ENCODE results near the gene CRHBP. TPM values are rescaled to one million over a fixed set of nuclear protein-coding genes. Genes with fewer than 3 reads are reported as not detected.

CRHBP gene
- total RNA-seq, 6 experiments from 2014 or later, result not detected

GRCh38 chr5:77016962-77017361, 64.1 kb downstream of the CRHBP start:
- no peak overlapping the region for H3K4me3 Mint-ChIP-seq
- H3K9me3 Mint-ChIP-seq, result no peaks in the 10 kb centered on the region
- DNase-seq, result no peak
- peaks cover 6% of the 10 kb centered on the region; the same call in 1 of the 2 replicates for H3K4me1 Mint-ChIP-seq (ENCODE audit: low read depth)
- no peaks in the 10 kb centered on the region for H3K36me3 Mint-ChIP-seq (ENCODE audit: low read depth)
- no peak for TF ChIP-seq CTCF (IDR thresholded peaks at IDR 0.05)
- H3K27me3 Mint-ChIP-seq (ENCODE audit: insufficient read depth), result no peaks in the 10 kb centered on the region; the same call in none of the 2 replicates
- no peak overlapping the region for H3K27ac Mint-ChIP-seq

GRCh38 chr5:77017668-77018067, 64.8 kb downstream of the CRHBP start:
- Mint-ChIP-seq H3K4me1 (ENCODE audit: low read depth) (peaks cover 6% of the 10 kb centered on the region; the same call in 1 of the 2 replicates), H3K27ac (no peak overlapping the region), H3K27me3 (ENCODE audit: insufficient read depth) (no peaks in the 10 kb centered on the region; the same call in none of the 2 replicates), H3K9me3 (no peaks in the 10 kb centered on the region), H3K36me3 (ENCODE audit: low read depth) (no peaks in the 10 kb centered on the region), H3K4me3 (no peak overlapping the region)
- no peak for TF ChIP-seq CTCF (IDR thresholded peaks at IDR 0.05)
- no peak for DNase-seq

Other genes starting within 250 kb of the CRHBP start
- gene F2R, start 236.9 kb upstream of the CRHBP start, total RNA-seq (2021; fragmentation: NEBNext Ultra II Directional; extraction: Animal tissue kit (Norgen Biotek cat#: 25700)), result 10 to 100 TPM; 47.0 to 73.5 (median 65.5) TPM
- gene F2RL1, start 134.0 kb upstream of the CRHBP start, total RNA-seq (2021; fragmentation: NEBNext Ultra II Directional; extraction: Animal tissue kit (Norgen Biotek cat#: 25700)), result 1 to 10 TPM; 2.9 to 6.4 (median 6.0) TPM
- gene S100Z, start 103.0 kb upstream of the CRHBP start, total RNA-seq (2021; fragmentation: NEBNext Ultra II Directional; extraction: Animal tissue kit (Norgen Biotek cat#: 25700)), result not detected
- 10 to 100 TPM; 19.7 to 23.0 (median 20.5) TPM for gene AGGF1, start 77.4 kb downstream of the CRHBP start, total RNA-seq (2021; fragmentation: NEBNext Ultra II Directional; extraction: Animal tissue kit (Norgen Biotek cat#: 25700))
- gene ZBED3, start 134.2 kb downstream of the CRHBP start, total RNA-seq (2021; fragmentation: NEBNext Ultra II Directional; extraction: Animal tissue kit (Norgen Biotek cat#: 25700)), result 1 to 10 TPM; 1.7 to 2.1 (median 1.9) TPM

All from HFFc6 (cell line).